Measurements from ENCODE around the gene BORCS5.

Gene BORCS5

DNA sequence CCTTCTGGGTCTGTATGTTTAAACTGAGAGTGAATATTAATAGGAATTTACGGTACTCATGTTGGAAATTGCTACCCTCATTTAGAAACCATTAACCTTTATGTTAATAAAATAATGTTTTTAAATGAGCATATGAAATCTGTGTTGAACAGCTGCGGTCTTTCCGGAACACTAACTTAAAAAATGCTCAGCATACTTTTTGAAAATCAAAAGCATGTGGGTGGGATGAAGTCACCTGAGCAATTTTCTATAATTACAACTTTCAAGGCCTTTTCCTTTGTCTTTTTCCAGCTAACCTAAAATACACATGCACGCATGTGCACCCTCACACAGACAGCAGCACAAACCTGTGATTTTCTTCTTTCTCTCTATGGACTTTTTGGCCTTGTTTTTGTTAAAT is 39.8 kb downstream of the BORCS5 start:
- Histone ChIP-seq H3K27me3 (ENCODE audit: insufficient read depth, poor library complexity, severe bottlenecking) (no peaks in the 10 kb centered on the region), H3K4me3 (replicated peaks; ENCODE audit: insufficient read depth, low read length) (no peak overlapping the region), H3K27ac (replicated peaks) (no peak overlapping the region)
- DNase-seq (ENCODE audit: low read depth in 1 of 2, low spot score in 1 of 2): no peak
- TF ChIP-seq, protein P1, sequence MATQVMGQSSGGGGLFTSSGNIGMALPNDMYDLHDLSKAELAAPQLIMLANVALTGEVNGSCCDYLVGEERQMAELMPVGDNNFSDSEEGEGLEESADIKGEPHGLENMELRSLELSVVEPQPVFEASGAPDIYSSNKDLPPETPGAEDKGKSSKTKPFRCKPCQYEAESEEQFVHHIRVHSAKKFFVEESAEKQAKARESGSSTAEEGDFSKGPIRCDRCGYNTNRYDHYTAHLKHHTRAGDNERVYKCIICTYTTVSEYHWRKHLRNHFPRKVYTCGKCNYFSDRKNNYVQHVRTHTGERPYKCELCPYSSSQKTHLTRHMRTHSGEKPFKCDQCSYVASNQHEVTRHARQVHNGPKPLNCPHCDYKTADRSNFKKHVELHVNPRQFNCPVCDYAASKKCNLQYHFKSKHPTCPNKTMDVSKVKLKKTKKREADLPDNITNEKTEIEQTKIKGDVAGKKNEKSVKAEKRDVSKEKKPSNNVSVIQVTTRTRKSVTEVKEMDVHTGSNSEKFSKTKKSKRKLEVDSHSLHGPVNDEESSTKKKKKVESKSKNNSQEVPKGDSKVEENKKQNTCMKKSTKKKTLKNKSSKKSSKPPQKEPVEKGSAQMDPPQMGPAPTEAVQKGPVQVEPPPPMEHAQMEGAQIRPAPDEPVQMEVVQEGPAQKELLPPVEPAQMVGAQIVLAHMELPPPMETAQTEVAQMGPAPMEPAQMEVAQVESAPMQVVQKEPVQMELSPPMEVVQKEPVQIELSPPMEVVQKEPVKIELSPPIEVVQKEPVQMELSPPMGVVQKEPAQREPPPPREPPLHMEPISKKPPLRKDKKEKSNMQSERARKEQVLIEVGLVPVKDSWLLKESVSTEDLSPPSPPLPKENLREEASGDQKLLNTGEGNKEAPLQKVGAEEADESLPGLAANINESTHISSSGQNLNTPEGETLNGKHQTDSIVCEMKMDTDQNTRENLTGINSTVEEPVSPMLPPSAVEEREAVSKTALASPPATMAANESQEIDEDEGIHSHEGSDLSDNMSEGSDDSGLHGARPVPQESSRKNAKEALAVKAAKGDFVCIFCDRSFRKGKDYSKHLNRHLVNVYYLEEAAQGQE (IDR thresholded peaks at IDR 0.05; ENCODE audit: insufficient replicate concordance, low read depth): no peak
- TF ChIP-seq SPI1 (IDR thresholded peaks at IDR 0.05; ENCODE audit: borderline replicate concordance, low read depth) (no peak), GABPA (IDR thresholded peaks at IDR 0.05; ENCODE audit: low read depth) (no peak), POLR2AphosphoS5 (IDR thresholded peaks at IDR 0.05; ENCODE audit: low read depth) (no peak)
- TF ChIP-seq, protein P2, sequence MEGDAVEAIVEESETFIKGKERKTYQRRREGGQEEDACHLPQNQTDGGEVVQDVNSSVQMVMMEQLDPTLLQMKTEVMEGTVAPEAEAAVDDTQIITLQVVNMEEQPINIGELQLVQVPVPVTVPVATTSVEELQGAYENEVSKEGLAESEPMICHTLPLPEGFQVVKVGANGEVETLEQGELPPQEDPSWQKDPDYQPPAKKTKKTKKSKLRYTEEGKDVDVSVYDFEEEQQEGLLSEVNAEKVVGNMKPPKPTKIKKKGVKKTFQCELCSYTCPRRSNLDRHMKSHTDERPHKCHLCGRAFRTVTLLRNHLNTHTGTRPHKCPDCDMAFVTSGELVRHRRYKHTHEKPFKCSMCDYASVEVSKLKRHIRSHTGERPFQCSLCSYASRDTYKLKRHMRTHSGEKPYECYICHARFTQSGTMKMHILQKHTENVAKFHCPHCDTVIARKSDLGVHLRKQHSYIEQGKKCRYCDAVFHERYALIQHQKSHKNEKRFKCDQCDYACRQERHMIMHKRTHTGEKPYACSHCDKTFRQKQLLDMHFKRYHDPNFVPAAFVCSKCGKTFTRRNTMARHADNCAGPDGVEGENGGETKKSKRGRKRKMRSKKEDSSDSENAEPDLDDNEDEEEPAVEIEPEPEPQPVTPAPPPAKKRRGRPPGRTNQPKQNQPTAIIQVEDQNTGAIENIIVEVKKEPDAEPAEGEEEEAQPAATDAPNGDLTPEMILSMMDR (IDR thresholded peaks at IDR 0.05; ENCODE audit: insufficient read depth, low read length): no peak

DNA sequence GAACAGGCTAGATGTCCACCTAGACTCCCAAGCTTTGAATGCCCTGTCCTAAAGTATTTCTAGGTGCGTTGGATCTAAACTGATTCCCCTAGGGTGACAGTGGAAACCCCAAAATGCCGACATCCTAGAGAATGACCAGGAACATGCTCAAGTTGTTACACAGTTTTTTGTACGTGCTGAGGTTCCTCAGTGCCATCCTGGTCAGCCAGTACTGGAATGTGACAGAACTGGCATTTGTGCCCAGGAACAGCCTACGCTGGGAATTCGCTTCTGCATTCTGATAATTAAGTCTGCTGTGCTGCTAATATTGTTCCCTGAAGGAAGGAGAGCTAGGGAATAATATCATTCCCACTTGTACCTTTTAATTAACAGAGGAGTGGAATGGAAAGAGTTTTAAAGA is 40.3 kb downstream of the BORCS5 start:
- no peak overlapping the region for H3K27ac ChIP-seq (replicated peaks)
- no peak overlapping the region for H3K4me3 ChIP-seq (replicated peaks; ENCODE audit: insufficient read depth, low read length)
- DNase-seq (ENCODE audit: low read depth in 1 of 2, low spot score in 1 of 2): no peak
- TF ChIP-seq, protein P1 (IDR thresholded peaks at IDR 0.05; ENCODE audit: insufficient replicate concordance, low read depth): no peak
- no peak for TF ChIP-seq SPI1 (IDR thresholded peaks at IDR 0.05; ENCODE audit: borderline replicate concordance, low read depth)
- TF ChIP-seq GABPA (IDR thresholded peaks at IDR 0.05; ENCODE audit: low read depth): no peak
- TF ChIP-seq POLR2AphosphoS5 (IDR thresholded peaks at IDR 0.05; ENCODE audit: low read depth): no peak
- TF ChIP-seq, protein P2 (IDR thresholded peaks at IDR 0.05; ENCODE audit: insufficient read depth, low read length): no peak
- no peaks in the 10 kb centered on the region for H3K27me3 ChIP-seq (ENCODE audit: insufficient read depth, poor library complexity, severe bottlenecking)

- peak in 1 of 2 experiments; percentile 40 for DNase-seq (ENCODE audit: low read depth in 1 of 2, low spot score in 1 of 2)
- no peak for TF ChIP-seq SPI1 (IDR thresholded peaks at IDR 0.05; ENCODE audit: borderline replicate concordance, low read depth)
- no peak for TF ChIP-seq POLR2AphosphoS5 (IDR thresholded peaks at IDR 0.05; ENCODE audit: low read depth)
- TF ChIP-seq, protein P2 (IDR thresholded peaks at IDR 0.05; ENCODE audit: insufficient read depth, low read length): no peak
- TF ChIP-seq, protein P1 (IDR thresholded peaks at IDR 0.05; ENCODE audit: insufficient replicate concordance, low read depth): no peak
- TF ChIP-seq GABPA (IDR thresholded peaks at IDR 0.05; ENCODE audit: low read depth): no peak
- Histone ChIP-seq H3K27me3 (ENCODE audit: insufficient read depth, poor library complexity, severe bottlenecking) (no peaks in the 10 kb centered on the region), H3K4me3 (replicated peaks; ENCODE audit: insufficient read depth, low read length) (no peak overlapping the region), H3K27ac (replicated peaks) (no peak overlapping the region)
Observed at GRCh38 chr12:12398026-12398859, 41.4 kb downstream of the BORCS5 start.

Measured in HL-60 (cell line).